Muscle layer of colon (tissue), 2 donors: ENCODE results near the gene PRDM16.

Experiments
- H3K27ac ChIP-seq: one replicate; pipeline ENCODE4 v1.7.0; 2013; ENCODE audit warnings: low read depth, mild to moderate bottlenecking, low read length, moderate library complexity
- H3K27me3 ChIP-seq, 2 donors: one replicate each; pipeline ENCODE4 v1.7.0; 2013; ENCODE audit warnings: low read length in 2 of 2, mild to moderate bottlenecking in 2 of 2; ENCODE audit not compliant: insufficient read depth in 2 of 2, control insufficient read depth in 1 of 2
- H3K36me3 ChIP-seq: one replicate; pipeline ENCODE4 v1.7.0; 2013; ENCODE audit warnings: mild to moderate bottlenecking, low read length; ENCODE audit not compliant: insufficient read depth
- H3K4me1 ChIP-seq: one replicate; pipeline ENCODE4 v1.7.0; 2013; ENCODE audit warnings: mild to moderate bottlenecking, low read length; ENCODE audit not compliant: insufficient read depth
- H3K4me3 ChIP-seq, 2 donors: one replicate each; pipeline ENCODE4 v1.7.0; 2013; ENCODE audit warnings: low read length in 2 of 2, low read depth in 1 of 2, mild to moderate bottlenecking in 1 of 2, moderate library complexity in 1 of 2
- H3K9ac ChIP-seq: one replicate; pipeline ENCODE4 v1.7.0; 2013; ENCODE audit warnings: low read length
- H3K9me3 ChIP-seq: one replicate; pipeline ENCODE4 v1.7.0; 2013; ENCODE audit warnings: mild to moderate bottlenecking, low read length
- donor health status: abdominal sarcoma.
- donor health status: Adenocarcinoma of cecum.

Gene PRDM16

GRCh38 chr1:3357526-3358297, 288.7 kb downstream of the PRDM16 start:
- no peaks in the 10 kb centered on the region for H3K9me3 ChIP-seq
- no peak overlapping the region for H3K27ac ChIP-seq
- no peak overlapping the region for H3K4me3 ChIP-seq
- no peak overlapping the region for H3K9ac ChIP-seq
- peaks cover 7% of the 10 kb centered on the region for H3K4me1 ChIP-seq
- peaks cover 0 to 8% of the 10 kb centered on the region in 2 donors for H3K27me3 ChIP-seq
- no peaks in the 10 kb centered on the region for H3K36me3 ChIP-seq

GRCh38 chr1:3359351-3359750, 290.3 kb downstream of the PRDM16 start:
- H3K9me3 ChIP-seq = no peaks in the 10 kb centered on the region
- H3K36me3 ChIP-seq = no peaks in the 10 kb centered on the region
- H3K27me3 ChIP-seq = peaks cover 0 to 8% of the 10 kb centered on the region in 2 donors
- no peaks in the 10 kb centered on the region for H3K4me1 ChIP-seq
- no peak overlapping the region for H3K4me3 ChIP-seq
- H3K27ac ChIP-seq = no peak overlapping the region
- H3K9ac ChIP-seq = no peak overlapping the region

DNA sequence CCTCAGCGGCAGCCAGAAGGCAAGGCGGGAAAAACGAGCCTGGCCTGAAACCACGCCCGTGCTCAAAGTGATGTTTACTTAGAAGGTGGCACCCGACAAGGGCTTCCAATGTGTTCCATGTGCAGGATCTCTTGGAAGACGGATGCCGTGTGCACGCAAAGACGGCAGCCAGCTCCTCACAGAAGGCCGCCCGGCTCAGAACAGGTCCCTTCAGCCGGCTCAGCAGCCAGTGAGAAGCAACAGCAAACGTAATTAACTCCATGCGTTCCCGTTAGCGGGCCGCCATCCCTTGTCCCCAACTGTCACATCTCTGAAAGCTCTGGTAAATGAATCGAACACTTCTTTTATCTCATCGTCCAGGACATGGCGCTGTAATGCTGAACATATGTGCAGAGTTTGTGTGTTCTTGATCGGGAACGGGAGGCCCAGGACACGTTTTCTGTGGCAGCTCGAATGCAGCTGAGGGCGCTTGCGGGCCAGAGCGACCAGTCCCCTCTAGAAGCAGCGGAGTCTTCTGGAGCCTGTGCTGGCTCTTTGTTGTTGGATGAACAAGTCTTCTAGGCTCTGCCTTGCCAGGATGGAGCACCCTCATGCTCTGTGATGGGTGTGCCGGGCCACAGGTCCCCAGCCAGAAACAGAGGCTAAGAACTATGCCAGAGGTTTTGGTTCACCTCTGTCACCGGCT, 290.9 kb downstream of the PRDM16 start:
- no peaks in the 10 kb centered on the region for H3K36me3 ChIP-seq
- H3K27ac ChIP-seq = no peak overlapping the region
- H3K9ac ChIP-seq = no peak overlapping the region
- H3K4me3 ChIP-seq = no peak overlapping the region
- H3K9me3 ChIP-seq = no peaks in the 10 kb centered on the region
- H3K27me3 ChIP-seq = peaks cover 0 to 8% of the 10 kb centered on the region in 2 donors
- H3K4me1 ChIP-seq = no peaks in the 10 kb centered on the region

- Histone ChIP-seq H3K9ac (no peak overlapping the region), H3K27me3 (peaks cover 0 to 8% of the 10 kb centered on the region in 2 donors), H3K27ac (no peak overlapping the region), H3K4me3 (no peak overlapping the region), H3K4me1 (peaks cover 3% of the 10 kb centered on the region), H3K9me3 (no peaks in the 10 kb centered on the region), H3K36me3 (no peaks in the 10 kb centered on the region)
Observed at GRCh38 chr1:3360646-3361257, 291.7 kb downstream of the PRDM16 start.

- Histone ChIP-seq H3K9ac (no peak overlapping the region), H3K4me1 (peaks cover 6% of the 10 kb centered on the region)
Observed at GRCh38 chr1:3363023-3363422, 294.0 kb downstream of the PRDM16 start.

GRCh38 chr1:3363756-3364155, 294.8 kb downstream of the PRDM16 start:
- H3K36me3 ChIP-seq = no peaks in the 10 kb centered on the region
- no peak overlapping the region for H3K4me3 ChIP-seq
- peaks cover 8% of the 10 kb centered on the region for H3K4me1 ChIP-seq
- H3K9ac ChIP-seq = no peak overlapping the region
- H3K27ac ChIP-seq = no peak overlapping the region
- no peaks in the 10 kb centered on the region for H3K27me3 ChIP-seq
- no peaks in the 10 kb centered on the region for H3K9me3 ChIP-seq

More at GRCh38 chr1:3363023-3363422, 294.0 kb downstream of the PRDM16 start:
- H3K27me3 ChIP-seq = peaks cover 0 to 3% of the 10 kb centered on the region in 2 donors
- H3K4me3 ChIP-seq = no peak overlapping the region
- H3K36me3 ChIP-seq = no peaks in the 10 kb centered on the region
- H3K9me3 ChIP-seq = no peaks in the 10 kb centered on the region
- H3K27ac ChIP-seq = no peak overlapping the region

- H3K4me1 ChIP-seq = peaks cover 16% of the 10 kb centered on the region
- no peaks in the 10 kb centered on the region for H3K9me3 ChIP-seq
- no peak overlapping the region for H3K4me3 ChIP-seq
- no peak overlapping the region for H3K27ac ChIP-seq
- no peaks in the 10 kb centered on the region for H3K36me3 ChIP-seq
- no peak overlapping the region for H3K9ac ChIP-seq
- no peaks in the 10 kb centered on the region for H3K27me3 ChIP-seq
Observed at GRCh38 chr1:3364551-3364950, 295.5 kb downstream of the PRDM16 start.

GRCh38 chr1:3364983-3365382, 296.0 kb downstream of the PRDM16 start:
- H3K9ac ChIP-seq = no peak overlapping the region
- H3K27me3 ChIP-seq = no peaks in the 10 kb centered on the region
- no peaks in the 10 kb centered on the region for H3K36me3 ChIP-seq
- peaks cover 18% of the 10 kb centered on the region for H3K4me1 ChIP-seq
- H3K9me3 ChIP-seq = no peaks in the 10 kb centered on the region
- no peak overlapping the region for H3K4me3 ChIP-seq
- H3K27ac ChIP-seq = no peak overlapping the region

- H3K27ac ChIP-seq = no peak overlapping the region
- H3K4me1 ChIP-seq = peaks cover 23% of the 10 kb centered on the region
- H3K36me3 ChIP-seq = no peaks in the 10 kb centered on the region
- H3K4me3 ChIP-seq = no peak overlapping the region
- H3K27me3 ChIP-seq = no peaks in the 10 kb centered on the region
- no peaks in the 10 kb centered on the region for H3K9me3 ChIP-seq
- no peak overlapping the region for H3K9ac ChIP-seq
Observed at GRCh38 chr1:3365523-3366125, 296.6 kb downstream of the PRDM16 start.

DNA sequence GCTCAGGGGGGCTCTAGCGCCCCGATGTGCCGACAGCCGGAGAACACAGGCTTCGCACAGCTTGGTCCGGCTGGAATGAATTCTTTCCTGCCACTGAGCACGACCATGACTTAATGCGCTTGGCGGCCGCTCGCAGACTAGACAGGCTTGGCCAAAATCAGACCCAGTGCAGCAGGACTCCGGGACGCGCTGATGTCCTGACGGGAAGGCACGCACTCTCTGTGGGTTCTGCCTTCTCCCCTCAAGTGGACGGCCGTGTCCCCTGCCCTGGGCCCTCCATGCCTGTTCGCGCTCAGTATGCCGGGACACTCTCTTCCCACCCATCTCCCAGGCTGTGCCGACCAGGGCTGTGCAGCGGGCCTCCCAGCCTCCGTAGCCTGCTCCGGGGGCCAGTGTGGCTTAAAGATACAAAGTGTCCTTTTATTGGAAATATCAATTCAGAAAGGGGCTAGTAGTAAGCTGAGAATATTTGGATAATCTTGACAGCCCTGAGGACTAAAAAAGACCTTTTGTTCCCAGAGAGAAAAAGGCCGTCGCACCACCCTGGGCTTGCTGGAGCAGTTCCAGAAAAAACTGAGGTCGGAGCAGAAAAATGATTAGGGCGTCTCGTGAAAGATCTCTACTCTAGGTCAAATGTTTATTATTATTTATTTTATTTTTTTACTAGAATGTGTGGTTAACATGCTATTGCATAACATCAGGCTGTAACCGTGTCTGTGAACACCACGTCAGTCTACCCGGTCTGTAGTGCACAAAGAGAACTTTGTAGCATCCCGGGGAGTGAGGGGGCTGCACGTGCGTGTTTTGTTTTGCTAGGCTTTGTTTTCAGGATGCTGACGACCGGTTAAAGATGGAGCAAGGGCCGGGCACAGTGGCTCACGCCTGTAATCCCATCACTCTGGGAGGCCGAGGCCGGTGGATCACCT, 297.4 kb downstream of the PRDM16 start:
- H3K27ac ChIP-seq = no peak overlapping the region

More for the DNA sequence above, 297.4 kb downstream of the PRDM16 start:
- no peak overlapping the region for H3K9ac ChIP-seq
- no peaks in the 10 kb centered on the region for H3K9me3 ChIP-seq
- H3K36me3 ChIP-seq = no peaks in the 10 kb centered on the region
- H3K4me1 ChIP-seq = peaks cover 23% of the 10 kb centered on the region
- no peaks in the 10 kb centered on the region for H3K27me3 ChIP-seq
- H3K4me3 ChIP-seq = no peak overlapping the region
